HG03097 (cell line): Measurements from ENCODE around the gene ACBD3.
"Not testable (repeated sequence)": the region's sequence is repeated elsewhere in the genome, so short reads cannot be mapped to it uniquely, and the experiment has no call there.

ENCODE experiments used
- ATAC-seq: cut with Tn5 transposase; IDR thresholded peaks from one replicate; pipeline ENCODE4 v1.9.1; 2021; ENCODE audit not compliant: unreplicated experiment, low FRiP score

The ACBD3 gene

DNA sequence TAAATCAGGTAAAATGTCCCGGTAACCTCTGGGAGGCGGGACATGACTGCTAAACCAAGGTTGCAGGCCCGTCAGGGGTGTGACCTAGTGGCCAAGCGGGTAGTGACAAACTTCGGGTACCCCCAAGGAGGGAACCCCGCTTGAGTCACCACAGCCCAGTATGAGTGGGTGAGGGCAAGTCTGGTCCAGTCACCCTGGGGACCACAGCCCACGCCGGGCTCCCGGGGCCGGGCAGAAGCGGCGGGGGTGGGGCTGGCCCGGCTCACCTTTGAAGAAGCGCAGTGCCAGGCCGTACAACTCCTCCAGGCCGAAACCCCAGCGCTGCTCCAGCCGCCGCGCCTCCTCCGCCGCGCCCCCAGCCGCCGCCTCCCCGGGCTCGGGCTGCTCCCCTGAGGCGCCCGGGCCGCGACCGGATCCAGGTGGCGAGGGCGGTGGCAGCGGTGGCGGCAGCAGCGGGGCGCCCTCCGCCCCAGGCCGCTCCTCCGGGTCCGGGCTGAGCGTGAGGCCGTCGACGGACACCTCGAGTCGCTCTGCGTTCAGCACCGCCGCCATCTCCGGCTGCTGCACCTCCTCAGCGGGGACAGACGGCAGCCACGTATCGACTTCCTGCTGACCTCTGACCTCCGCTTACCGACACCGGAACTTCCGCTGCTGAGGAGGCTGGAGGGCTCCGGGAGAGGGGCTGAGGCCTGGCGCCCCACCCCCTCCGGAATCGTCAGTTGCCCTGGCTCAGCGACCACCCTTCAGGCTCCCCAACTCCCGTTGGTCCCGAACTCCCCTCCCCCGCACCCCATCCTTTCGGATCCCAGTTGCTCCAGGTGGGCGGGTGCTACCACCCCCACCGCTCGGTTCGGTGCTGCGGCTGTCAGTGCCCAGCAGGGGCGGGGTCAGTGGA is at the start of gene ACBD3:
Gene ACBD3, minus strand, starts transcription at position 618 of the 895 bp plus-strand sequence. Its CDS starts 66 bp downstream, at position 552.
- peak; percentile 93 for ATAC-seq

DNA sequence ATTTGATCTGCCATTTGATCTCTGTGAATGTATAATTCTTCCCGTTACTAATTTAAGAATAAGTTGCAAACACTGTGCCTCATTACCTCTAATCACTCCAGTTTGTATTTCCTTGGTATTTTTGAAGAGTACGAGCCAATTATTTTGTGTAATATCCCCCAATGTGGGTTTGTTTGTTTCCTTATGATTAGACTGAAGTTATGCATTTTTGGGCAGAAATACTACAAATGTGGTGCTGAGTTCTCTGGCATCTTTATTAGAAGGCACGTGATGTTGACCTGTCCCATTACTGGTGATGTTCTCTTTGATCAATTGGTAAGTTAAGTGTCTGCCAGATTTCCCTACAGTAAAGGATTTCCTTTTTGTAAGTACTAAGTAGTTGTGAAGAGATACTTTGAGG is 47.3 kb upstream of the ACBD3 start:
- ATAC-seq, result no peak

DNA sequence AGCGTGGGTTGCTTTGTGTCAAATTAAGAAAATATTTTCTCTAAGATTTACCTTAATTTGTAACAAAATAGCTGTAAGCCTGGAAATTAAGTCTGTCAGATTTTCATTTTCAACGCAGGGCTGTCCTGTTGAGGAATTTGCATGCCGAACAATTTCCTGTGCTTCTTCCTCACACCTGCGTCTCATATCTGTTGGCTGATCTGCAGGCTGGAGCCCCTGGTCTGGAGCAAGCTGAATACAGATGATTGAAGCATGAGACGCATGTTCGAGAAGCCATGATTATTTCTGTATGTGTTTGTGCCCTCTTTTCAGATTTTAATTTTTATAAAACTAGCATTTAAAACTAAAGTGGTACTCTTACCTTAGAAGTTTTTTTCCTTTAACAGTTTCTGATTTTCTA is 46.8 kb upstream of the ACBD3 start:
- ATAC-seq, result no peak

DNA sequence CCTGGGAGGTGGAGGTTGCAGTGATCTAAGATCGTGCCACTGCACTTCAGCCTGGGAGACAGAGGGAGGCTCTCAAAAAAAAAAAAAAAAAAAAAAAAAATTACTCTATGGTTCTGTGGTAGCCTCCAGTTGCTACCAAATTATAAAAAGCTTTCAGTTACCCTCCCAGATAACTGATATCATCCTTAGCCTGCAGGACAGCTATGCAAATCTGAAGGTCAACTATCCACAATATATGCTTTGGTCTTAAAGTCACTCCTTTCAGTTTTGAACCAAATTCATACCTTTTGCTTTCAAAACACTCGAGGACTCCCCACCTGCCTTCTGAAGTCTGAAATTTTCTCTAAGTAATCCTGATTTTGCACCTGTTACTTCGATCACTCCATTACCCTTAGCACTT is 40.1 kb upstream of the ACBD3 start:
- ATAC-seq, result no peak

DNA sequence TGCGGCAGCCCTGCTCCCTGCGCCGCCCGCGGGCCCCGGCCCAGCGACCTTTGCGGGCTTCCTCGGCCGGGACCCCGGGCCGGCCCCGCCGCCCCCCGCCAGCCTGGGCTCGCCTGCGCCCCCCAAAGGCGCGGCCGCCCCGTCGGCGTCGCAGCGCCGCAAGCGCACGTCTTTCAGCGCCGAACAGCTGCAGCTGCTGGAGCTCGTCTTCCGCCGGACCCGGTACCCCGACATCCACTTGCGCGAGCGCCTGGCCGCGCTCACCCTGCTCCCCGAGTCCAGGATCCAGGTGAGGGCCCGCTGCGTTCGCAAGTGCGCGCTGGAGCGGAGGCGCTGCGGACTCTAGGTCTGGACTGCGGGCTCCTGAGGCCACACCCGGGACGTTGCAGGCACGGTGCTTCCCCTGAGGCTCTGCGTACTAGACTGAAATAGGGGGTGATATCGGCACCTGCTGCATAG is 37.3 kb upstream of the ACBD3 start:
- ATAC-seq, result peak; percentile 48

DNA sequence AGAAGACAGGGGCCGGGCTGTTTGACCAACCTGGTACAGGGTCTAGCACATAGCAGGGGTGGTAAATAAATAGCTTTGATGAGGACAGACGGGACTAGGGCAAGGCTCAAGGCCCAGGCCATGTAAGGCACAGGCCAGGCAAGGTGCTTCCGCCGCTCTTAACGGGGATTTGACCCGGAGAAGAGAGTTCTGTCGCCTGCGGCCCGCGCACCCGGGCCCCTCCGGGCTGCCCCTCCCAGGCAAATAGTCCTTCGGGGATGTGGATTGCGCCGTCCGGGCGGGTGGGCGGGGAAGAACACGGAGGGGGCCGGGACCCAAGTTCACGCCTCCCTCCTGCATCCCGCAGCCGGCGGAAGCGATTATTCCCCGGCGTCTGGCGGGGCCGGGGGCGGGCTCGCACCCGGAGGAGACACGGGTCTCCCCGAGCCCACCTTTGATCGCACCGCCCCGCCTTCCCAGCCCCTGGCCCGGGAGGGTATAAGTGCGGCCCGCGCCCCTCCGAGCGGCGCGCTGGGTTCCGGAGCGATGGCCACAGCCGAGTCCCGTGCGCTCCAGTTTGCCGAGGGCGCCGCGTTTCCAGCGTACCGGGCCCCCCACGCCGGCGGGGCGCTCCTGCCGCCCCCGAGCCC is 36.7 kb upstream of the ACBD3 start, which contains the start of gene MIXL1:
Gene MIXL1, plus strand, starts transcription at position 508 of the 629 bp plus-strand sequence. Its CDS starts 18 bp downstream, at position 526.
- ATAC-seq, result peak; percentile 16

DNA sequence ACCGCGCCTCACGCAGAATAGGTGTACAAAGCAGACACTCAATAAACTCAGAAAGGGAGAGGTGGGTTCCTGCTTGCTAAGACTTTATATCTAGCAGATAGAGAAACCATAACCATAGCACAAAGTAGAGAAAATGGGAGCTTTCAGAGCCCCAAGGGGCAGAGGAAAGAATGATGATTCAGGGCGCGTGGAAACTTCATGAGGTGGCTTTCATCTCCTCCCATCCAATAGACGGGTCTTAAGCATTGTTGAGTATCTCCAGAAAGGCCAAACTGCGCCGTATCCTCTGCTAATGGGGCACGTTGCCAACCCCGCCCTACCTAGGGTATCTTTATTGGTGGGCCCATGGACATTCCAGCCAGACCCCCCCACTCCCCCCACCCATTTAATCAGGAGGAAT is 36.1 kb upstream of the ACBD3 start:
- ATAC-seq, result no peak

DNA sequence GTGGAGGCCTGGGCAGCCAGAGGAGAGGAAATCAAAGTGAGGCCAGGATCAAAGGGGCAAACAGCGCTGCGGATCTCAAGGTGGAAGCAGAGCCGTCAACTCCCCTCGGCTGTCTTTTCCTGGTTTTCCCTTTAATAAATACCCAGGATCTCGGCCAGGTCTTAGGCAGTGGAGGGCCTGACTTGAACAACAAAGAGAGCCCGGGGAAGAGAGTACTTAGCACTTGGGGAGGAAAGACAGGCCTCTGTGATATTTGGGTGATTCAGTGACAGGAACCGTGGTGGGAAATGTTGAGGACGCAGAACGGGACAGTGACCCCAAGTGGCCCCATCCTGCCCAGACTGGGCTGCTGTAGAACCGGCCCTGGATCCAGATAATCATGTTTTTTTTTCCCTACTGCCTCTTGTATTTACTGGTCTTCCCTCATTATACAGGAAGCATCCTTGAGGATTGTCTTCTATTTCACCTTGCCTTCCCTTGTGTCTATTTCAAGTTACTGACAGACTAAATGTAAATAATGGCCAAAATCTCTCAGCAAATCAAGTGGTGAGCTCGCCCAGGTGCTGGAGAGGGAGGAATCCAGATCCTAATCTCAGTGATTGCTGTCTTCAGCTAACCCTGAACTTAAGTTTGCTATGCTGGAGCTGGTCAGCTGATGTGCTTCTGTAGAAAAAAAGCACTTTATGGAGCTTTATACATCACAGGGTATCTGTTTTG is 34.1 kb upstream of the ACBD3 start:
- ATAC-seq, result no peak

DNA sequence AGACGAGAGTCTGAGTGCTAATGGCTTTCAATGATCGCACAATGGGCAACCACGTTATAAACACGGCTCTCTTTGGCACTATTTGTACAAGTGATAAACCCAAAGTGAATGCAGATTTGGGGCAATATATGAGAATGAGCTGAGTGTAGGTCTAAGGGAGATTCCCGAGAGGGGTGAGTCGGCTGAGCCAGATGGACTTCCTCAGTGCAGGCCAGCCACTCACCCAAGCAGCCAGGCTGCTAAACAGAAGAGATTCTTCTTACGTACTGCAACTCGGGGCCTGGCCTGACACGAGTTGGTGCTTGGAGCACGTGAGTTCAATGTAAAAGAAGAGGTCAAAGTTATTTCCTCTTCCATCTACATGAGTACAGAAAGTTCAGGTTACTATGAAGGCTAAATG is 30.7 kb upstream of the ACBD3 start:
- no peak for ATAC-seq

DNA sequence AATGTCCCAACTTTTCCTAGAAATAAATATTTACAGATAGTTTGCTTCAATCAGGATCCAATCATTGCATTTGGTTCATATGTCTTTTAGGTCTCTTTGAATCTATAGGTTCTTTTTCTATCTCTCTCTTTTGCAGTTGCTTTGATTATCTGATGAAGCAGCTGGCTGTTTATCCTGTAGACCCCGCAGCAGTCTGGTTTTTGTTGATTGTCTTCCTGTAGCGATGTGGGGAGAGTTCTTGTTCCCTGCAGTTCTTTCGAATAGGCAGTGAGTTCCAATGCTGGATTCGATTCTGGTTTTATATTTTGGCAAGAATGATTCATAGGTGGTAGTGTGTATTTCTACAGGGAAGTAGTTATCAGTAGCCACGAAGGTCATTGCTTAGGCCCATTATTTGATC is 29.5 kb upstream of the ACBD3 start:
- no peak for ATAC-seq

DNA sequence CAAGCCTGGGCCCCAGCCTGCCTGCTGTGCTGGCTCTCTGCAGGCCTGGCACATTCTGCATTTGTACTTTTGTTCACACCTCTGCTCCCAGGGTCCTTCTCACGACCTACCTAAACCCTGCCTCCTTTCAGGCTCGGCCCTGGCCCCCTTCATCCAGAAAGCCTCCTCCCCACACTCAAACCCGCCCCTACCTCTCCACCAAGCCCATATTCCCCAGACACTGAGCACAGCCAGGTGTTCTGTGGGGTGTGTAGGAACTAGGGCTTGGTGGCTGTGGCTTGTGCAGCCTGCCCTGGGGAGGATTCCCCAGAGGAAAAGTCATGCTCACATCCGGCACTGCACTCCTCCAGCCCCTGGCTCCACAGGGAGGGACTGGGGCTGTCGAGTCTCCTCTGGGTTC is 28.7 kb upstream of the ACBD3 start:
- ATAC-seq, result no peak

DNA sequence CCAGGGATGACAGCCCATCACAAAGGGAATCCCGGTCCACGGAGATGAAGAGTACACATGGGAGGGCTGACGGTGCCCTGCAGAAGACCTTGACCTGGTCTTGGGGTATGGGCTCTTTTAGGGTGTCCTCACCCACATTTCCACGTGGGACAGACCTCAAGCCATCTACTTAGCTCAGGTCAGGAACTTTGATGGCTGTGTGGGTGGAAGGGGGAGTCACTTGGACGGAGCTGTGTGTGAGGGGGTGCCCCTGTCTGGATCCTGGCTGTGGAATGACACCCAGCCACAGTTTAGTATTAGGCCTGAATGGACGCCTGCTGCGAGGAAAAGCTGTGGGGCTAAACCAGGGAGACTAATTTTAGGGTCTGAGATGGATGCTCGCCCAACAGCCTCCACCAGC is 26.0 kb upstream of the ACBD3 start:
- ATAC-seq, result no peak

DNA sequence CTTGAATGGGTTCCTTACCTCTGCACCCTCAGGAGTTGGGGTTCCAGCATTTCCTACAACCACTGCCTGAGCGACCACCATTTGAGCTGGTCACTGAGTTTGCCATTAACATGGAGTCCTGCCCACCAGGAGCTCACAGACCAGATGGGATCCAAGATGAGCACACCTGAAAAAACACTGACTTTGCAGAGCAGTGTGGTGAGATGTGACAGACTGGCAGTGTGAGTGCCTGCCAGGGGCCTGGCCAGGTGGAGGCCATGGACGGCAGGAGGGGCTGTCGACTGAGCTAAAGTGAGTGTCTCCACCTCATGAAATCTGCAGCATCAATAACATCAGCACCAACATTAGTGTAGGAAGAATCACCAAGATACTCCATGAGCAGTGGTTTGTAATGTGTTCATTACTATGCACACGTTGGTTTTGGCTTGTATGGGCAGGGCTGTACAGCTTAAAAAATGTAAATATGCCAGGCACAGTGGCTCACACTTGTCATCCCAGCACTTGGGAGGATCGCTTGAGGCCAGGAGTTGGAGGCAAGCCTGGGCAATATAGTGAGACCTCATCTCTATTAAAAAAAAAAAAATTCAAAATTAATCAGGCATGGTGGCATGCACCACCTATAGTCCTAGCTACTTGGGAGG is 24.8 kb upstream of the ACBD3 start:
- ATAC-seq, result no peak

DNA sequence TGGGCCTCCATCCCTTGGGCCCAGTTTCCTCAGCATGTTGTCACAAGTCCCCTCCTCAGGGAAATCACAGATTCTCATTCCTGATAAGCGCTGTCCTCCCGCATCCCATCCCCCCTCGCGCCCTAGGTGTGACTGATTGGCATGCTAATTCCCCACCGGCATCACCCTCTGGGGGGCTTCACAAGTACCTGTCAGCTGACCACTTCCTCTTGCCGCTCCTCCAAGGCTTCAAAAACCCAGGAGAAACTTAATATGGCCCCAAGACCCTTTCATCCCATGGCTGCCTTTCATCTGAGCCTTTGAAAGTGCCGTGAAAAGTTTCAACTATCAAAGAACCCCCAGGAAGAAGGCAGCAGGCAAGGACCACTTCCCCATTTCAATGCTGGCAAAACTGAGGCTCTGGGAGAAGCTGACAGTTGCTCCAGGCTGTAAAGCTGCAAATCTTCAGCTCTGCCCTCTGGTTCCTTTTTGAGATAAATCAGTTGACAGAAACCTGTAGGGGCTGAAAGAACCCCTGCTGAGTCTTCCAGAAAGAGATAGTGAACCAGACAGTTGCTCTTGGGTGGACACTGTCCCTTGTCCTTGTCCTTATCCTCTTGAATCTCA is 24.1 kb upstream of the ACBD3 start:
- ATAC-seq, result no peak

DNA sequence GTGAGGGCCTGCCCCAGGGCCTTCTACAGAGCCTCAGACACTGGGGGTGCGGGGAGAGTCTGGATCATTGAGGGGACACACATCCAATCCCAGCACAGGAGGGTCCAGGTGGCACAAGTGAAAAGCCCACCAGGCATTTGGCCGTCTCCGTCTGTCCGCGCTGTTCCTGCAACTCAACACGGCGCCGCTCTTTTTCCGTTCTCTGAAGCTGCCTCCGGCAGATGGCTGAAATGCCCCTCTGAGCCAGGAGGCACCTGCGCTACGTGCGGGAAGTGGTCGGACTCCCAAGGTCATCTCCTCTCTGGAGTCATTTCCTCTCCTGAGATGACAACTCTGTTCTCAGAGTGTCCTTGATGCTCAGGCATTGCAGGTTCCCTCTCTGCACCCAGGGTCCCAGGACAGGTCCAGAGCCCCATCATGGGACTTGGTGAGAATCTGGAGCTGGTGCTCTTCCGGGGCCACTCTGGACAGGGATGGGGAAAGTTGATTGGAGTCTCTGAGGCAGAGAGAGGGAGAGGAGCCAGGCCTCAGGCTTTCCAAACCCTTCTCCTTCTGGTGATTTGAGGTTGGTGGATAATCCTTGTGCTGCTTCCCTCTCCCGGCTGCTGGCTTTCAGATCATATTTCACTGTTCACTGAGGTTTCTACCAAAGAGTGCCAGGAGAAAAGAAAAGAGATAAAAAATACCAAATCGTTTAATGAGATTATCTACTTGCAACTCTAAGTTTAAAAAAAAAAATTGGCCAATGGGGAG is 22.9 kb upstream of the ACBD3 start:
- ATAC-seq, result no peak

DNA sequence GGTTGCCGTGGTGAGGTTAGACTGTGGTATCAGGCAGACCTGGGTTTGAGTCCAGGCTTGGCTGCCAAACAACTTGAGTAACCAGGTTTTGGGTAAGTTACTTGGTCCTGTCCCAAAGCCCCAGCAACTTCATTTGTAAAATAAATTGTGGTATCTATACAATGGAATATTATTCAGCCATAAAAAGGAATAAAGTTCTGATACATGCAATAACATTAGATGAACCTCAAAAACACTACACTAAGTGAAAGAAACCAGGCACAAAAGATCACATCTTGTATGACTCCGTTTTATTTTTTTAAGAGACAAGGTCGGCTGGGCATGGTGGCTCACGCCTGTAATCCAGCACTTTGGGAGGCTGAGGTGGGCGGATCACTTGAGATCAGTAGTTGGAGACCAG is 20.5 kb upstream of the ACBD3 start:
- no peak for ATAC-seq

DNA sequence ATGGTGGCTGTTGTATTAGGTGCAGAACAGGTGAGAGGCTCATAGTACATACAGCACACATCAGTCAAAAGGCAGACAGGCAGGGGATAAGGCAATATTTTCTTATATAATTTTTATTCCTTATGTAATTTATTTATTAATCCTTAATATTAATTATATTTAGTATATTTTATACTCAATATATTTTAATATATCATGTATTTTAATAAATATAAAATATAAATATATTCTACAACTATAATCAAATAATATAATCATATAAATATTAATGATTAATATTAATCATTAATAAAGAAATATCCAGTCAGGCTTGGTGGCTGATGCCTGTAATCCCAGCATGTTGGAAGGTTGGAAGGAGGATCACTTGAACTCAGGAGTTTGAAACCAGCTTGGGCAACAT is 17.7 kb upstream of the ACBD3 start:
- ATAC-seq, result no peak

DNA sequence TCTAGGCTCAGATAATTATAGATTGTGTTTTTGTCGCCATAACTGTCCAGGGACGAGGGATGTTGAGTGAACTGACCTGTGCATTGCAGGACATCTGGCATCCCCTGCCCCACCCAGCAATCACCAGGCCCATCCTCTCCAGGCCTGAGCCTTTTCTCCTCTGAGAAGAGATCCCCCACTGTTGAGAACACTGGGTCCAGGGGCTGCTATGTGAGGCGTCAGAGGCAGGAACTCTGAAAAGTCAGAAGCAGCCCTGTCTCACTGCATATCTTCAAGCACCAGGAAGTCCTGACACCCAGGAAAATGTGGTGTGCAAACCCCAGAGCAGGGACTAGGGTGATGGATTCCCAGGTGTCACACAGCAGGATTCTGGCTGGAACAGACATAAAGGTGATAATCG is 17.1 kb upstream of the ACBD3 start:
- ATAC-seq, result no peak

DNA sequence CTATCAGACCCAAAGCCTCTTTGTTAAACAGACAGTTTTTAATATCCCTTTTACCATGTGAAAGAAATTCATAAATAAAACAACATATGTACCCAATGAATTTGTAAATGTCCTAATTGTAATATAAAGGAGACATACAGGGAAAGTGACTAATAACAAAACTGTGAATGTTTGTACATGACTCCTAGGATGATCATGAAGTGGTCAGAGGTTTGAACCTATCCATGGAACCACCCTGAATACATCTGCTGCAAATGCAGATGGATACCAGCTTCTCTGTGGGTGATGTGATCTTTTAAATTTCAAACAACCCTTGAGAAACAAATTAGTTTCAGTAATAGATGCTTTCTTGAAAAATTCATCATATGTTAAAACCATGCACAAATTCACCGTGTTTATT is 16.7 kb upstream of the ACBD3 start:
- no peak for ATAC-seq

DNA sequence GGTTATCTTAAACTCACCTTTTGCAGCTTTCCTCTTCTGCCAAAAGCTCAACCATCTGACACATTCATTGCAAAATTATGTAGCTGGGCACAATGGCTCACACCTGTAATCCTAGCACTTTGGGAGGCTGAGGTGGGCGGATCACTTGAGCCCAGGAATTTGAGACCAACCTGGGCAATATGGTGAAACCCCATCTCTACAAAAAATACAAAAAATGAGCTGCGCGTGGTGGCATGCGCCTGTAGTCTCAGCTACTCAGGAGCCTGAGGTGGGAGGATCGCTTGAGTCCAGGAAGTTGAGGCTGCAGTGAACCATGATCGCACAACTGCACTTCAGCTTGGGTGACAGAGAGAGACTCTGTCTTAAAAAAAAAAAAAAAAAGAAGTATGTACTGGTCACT is 16.1 kb upstream of the ACBD3 start:
- ATAC-seq, result not testable (repeated sequence)
